Suppressor macrophage (primary cell): ENCODE measurements around the gene TUSC2.
"Not testable (repeated sequence)": the region's sequence is repeated elsewhere in the genome, so short reads cannot be mapped to it uniquely, and the experiment has no call there.

Experiments
- DNase-seq, 4 experiments: peaks; one replicate each; pipeline ENCODE4 v3.0.0-alpha.2; 2020 to 2022

Gene TUSC2

DNA sequence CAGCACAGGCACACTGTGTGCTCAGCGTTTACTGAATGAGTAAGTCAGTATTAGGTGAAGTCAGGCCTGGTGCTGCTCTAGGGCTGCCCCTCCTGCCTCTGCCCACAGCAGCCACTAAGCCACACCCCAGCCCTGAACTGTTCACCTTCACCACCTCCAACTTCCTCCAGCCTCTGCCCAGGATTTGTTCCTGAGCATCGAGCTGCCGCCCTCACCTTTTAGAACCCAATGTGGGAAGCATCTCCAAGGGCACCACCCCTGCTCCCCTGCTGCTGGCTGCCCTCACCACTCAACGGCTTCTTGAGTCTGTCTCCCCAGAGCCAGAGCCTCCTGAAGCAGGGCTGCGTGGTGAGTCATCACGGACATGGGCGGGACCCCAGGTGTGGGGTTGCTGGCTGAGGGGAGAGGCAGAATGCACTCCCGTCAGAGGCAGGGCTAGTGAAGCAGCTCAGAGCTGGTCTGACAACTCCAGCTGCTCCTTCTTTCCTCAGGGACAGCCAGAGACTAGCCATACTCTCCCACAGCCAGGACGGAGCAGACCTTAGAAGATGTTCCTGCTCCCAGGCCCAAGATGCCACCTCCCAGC is 11.3 kb downstream of the TUSC2 start:
- DNase-seq, result no peak

DNA sequence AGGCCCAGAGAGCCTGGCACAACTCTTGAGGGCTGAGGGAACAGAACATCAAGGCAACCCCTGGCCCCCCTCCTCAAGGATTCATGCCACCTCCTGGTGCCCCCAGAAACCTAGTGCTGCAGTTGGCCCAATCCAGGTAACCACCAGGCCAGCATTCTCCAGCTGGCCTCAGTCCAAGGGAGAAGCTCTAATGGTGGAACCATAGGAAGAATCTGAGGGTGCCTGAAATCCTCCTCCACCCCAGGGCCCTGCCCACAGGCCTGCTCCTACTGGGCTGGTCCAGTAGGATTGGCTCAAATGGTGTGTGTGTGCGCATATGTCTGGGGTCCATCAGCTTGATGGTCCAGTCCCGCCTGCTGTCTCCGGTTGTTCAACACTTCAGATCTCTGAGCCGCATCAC is 13.2 kb downstream of the TUSC2 start:
- no peak for DNase-seq

DNA sequence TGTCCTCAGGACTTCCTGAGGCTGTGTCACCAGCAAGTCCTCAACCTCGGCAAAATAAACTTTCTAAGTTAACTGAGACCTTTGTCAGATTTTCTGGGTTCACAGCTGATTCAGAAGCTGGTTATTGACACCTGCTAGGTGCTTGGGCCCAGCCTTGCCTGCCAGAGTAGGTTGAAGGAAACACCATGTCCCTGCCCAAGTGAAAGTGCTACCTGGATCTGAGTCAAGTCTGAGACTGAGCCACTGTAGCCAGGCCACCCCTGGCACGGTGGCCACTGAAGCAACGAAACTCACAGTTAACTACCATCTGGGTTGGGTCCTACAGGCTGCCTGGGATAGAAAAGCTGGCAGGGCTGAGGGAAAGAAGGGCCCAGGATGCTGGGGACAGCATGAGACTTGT is 13.7 kb downstream of the TUSC2 start:
- no peak for DNase-seq

DNA sequence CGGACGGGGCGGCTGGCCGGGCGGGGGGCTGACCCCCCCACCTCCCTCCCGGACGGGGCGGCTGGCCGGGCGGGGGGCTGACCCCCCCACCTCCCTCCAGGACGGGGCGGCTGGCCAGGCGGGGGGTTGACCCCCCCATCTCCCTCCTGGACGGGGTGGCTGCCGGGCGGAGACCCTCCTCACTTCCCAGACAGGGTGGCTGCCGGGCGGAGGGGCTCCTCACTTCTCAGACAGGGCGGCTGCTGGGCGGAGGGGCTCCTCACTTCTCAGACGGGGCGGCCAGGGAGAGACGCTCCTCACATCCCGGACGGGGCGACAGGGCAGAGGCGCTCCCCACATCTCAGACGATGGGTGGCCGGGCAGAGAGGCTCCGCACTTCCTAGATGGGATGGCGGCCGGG is 16.0 kb downstream of the TUSC2 start:
- not testable (repeated sequence) for DNase-seq

DNA sequence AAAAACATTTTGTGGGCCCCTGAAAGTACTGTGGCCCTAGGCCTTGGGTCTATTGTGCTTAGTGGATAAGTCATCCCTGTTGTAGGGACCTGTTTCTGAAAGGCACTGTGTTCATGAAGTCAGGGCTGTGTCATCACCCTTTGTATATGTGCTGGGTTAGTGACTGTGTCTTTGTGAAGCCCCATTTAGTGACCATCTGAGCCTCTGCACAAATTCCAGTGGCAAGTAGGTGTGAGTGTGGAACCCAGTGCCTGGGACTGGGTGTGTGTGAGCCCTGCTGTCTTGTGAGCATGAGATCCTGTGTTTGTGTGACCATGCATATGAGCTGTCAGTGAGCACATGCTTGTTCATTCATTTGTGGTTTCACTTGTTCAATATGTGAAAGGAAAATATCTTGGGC is 23.4 kb downstream of the TUSC2 start:
- DNase-seq, result no peak

DNA sequence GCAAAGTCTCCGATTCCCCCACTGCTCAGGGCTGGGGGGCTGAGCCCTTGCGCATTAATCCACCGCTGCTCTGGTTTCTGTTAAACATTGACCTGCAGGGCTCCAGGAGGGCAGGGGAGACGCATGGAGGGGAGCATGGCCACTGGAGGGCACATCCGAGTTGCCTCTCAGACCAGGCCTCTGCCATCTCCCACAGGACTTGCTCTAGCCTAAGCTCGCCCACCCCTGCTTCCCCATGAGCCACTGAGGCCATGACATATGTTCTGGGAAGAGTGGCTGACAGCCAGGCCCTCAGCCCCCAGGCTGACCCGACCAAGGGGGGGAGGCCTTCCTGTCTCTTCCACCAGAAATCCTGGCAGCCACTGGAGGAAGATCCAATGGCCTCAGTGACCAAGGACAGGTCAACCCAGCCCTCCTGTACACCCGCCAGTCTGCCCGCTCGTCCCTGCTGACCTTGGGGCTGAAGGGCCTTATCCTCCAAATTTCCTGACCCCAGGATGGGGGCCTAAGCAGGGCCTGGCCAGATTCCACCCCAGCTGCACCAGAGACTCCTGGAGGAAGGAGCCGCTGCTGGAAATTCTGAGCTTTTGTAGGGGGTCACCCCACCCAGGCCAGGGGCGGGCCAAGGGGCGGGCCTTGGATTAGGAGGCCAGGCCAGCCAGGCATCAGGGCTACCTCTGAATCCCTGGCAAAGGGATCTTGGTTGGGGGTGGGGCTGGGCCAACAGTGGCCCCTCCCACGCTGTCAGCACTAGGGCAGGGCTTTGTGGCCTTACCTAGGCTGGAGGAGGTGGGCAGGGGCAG is 24.8 kb downstream of the TUSC2 start, which contains the start of gene HYAL1:
Gene HYAL1, minus strand, starts transcription at position 562 of the 803 bp plus-strand sequence. CDS start 618 bp downstream, outside the sequence.
- DNase-seq, result peak in 1 of 4 experiments; percentile 26

DNA sequence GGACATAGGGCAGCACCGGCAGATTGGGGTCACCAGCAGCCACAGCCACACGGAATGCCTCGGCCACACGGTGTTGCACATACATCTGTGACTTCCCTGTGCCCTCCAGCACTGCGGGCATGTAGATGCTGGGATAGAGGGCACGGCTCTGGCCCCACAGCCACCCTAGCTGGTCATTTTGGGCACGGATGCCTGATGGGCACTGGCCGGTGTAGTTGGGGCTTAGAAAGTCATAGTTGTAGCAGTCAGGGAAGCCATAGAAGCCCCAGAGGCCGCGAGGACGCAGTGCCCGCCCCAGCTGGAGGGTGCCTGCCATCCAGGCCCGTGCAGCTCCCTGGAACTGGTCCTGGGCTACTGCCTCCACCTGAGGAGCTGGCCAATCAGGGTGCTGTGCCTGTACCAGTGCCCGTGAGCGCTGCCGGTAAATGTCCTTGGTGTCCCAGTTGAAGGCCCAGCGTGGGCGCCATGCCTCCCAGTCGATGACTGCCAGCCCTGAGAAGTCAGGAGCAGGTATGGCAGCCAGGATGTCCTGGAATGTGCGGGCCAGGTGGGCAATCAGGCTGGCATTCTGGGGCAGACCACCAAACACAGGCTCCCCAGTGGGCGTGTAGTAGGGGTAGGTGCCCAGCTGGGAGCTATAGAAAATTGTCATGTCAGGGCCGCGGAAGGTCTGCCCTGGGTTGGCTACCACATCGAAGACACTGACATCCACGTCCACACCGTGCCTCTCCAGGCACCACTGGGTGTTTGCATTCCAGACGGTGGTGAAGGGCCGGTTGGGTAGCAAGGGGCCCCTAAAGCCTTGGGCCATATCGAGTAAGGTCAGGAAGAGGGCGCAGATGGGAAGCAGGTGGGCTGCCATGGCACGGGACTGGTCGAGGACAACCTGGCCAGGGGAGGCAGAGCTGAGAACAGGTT is 25.7 kb downstream of the TUSC2 start:
- DNase-seq, result no peak

DNA sequence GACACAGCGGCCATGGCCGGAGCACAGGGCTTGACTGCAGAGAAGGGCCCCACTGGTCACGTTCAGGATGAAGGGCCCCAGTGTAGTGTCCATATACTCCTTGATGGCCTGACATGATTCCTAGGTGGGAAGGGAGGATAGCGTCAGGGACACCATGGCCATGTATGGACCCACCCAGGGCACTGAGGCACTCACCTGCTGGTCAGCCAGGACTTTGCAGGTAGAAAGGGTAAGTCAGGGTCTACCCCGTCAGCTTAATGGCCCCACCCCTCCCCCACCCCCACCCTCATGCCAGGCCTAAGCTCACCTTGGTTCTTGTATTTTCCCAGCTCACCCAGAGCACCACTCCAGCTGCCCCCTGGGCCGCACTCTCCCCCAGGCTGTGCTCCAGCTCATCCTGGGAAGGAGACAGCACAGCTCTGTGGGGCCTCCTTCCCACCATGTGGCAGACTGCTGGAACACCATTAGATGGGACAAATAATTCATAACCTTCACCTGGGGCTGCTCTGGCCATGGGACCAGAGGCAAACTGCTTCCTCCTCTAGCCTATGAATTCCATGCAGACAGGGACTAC is 27.3 kb downstream of the TUSC2 start:
- DNase-seq, result no peak

DNA sequence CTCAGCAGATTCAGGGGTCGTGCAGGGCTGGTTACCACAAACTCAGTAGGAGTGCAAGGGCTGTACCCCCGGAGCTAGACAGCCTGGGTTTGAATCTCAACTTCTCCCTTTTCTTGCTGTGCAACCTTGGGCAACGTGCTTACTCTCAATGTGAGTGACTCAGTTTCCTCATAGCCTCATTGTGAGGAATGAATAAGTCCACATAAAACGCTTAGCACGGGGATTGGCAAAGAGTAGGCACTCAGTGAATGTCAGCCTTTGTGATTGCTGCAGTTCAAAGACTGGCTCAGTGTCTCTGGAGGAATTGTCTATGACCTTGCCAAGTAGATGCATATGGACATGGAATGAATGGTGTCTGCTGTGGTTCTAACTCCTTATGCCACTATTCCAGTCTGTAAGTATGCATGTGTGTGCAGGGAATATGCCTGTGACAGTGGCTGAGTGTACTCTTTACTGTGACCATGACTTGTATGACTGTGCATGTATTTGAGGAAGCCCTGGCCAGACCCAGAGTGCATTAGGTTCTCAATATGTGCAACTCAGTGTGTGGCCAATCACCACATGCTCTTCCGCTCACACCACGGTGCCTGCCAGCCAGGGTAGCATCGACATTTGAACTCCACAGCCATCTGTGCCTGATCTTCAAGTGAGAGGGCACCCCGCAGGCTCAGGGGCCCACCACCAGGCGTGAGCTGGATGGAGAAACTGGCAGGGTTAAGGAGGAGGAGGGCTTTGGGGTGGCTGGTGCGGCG is 27.9 kb downstream of the TUSC2 start:
- DNase-seq, result peak; percentile 88 to 94 (median 91)

DNA sequence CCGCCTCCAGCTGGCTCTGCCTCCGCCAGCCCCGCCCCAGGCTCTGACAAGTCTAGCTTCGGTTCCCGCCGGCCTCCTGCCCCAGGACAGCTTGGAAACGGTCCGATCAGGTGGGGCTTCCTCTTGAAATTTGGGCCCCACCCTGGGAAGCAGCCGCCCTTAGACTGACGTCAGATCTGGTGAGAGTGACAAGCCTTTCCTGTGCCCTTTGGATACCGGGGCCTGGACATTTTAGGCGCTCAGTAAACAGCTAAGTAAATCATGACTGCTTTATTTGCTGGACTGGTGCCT is 28.4 kb downstream of the TUSC2 start:
- no peak for DNase-seq

DNA sequence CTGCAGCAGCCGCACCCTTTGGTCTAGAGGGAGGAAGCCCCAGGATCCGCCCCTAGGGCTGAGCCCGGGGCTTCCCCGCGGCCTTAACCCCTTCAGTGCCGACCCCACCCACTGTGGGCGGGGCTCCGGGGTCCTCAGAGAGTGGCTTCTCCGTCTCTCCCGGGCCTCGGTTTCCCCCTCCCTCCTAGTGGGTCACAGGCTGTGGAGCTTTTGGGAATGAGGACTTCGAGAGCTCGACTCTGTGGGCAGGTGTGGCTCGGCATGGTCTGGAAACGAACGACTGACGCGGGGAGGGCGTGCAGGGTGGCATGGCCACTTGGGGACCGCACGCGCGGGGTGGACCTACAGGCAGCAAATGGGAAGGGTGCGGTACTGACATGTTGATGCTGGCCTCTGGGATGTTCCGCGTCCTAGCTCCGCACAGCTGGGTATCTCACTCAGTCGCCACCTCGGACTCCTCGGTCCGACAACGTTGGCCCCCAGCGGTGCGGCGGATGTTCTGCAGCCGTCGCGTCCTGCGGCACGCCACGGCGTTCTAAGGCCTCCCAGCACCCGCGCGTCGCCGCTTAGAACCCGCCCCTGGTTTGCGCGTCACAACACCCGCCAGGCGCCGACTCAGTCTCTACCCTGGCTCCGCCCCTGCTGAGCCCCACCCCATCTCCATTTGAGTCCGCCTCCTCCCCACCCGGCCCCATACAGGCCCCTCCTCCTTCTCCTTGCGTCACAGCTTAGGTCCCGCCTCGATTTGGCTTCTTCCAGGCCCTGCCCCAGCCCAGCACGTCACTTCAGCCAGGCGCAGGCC is 29.0 kb downstream of the TUSC2 start, which contains the start of the genes HYAL3 and NAA80:
Gene HYAL3, minus strand, starts transcription at position 570 of the 802 bp plus-strand sequence. CDS start 3,803 bp downstream, outside the sequence.
Gene NAA80, minus strand, starts transcription at position 570 of the 802 bp plus-strand sequence. CDS start 1,942 bp downstream, outside the sequence.
- peak; percentile 99 to 100 (median 100) for DNase-seq

DNA sequence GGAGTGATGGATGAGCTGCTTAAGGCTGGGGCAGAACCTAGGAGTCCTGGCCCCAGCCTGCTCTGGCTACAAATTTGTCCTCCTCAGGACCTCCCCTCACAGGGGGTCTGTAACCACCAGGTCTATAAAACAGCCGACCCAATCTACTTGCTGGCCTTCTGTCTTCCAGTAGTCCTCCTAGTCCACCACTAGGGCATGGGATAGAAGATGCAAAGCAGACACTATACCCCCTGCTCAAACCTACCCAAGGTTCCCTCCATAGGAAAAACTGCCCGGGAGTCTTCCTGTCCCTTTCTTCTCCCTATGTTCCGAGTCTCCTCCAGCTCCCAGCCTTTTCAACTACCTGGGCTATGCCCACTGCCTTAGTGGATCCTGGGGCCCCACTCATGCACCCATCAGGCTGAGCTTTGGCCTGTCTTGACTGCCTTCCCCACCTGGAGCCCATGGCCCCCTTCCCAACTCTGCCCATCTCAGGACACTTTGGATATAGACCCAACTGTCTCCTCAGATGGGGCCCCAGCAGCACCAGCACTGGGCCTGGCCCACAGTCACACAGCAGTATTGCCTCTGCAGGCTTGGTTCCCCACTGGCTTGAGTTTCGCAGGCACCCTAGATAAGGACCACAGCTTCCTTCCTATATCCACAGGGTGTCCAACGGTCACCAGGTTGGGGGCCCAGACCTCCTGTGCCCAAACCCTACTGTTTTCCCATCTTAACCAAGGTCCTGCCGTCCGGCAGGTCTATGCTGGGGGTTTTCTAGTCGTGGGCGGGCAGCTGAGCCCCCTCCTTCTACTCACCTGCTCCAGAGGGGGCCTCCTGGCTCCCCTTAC is 29.9 kb downstream of the TUSC2 start:
- DNase-seq, result peak in 2 of 4 experiments; percentile 35 to 48

DNA sequence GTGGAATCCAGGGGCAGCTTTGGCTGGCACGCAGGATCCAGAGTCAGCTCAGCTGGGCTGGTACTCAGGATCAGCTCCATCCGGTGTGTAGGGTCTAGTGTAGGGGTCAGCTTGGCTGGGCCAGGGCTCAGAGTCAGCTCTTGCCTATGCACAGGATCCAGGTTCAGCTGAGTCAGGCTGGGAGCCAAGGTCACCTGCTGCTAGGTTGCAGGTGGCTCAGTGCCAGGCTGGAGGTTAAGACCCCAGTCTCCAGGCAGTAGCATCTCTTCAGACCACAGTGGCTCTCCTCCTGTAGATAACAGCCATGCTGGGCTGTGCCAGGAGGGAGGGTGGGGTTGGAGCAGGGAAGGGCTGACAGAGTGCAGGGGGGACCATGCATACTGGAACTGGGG is 30.6 kb downstream of the TUSC2 start:
- DNase-seq, result no peak

DNA sequence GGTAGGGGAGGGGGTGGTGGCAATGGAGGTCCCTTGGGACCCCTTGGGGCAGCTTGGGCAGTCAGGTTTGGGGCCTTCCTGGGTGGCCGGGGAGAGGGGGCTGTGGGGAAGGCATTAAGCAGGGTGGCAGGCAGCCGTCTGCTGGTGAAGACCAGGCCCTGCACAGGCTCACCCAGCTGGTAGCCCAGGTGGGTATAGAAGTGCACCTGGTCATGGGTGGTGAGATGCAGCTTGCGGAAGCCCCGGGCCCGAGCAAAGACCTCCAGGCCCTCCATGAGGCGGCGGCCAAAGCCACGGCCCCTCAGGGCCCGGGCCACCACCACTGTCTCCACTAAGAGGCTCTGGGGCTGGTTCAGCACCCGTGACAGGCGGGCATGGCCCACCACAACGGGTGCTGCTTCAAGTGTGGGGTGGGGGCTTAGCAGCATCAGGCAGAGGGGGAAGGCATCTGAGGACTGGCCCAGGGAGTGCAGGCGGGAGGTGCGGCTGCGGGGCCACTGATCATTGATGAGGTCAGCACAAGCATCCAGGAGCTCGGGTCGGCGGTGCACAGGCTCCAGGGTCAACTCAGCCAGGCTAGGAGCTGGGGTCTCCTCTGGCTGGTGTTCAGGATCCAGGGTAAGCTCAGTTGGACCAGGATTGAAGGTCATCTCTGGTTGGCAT is 31.2 kb downstream of the TUSC2 start:
- no peak for DNase-seq

DNA sequence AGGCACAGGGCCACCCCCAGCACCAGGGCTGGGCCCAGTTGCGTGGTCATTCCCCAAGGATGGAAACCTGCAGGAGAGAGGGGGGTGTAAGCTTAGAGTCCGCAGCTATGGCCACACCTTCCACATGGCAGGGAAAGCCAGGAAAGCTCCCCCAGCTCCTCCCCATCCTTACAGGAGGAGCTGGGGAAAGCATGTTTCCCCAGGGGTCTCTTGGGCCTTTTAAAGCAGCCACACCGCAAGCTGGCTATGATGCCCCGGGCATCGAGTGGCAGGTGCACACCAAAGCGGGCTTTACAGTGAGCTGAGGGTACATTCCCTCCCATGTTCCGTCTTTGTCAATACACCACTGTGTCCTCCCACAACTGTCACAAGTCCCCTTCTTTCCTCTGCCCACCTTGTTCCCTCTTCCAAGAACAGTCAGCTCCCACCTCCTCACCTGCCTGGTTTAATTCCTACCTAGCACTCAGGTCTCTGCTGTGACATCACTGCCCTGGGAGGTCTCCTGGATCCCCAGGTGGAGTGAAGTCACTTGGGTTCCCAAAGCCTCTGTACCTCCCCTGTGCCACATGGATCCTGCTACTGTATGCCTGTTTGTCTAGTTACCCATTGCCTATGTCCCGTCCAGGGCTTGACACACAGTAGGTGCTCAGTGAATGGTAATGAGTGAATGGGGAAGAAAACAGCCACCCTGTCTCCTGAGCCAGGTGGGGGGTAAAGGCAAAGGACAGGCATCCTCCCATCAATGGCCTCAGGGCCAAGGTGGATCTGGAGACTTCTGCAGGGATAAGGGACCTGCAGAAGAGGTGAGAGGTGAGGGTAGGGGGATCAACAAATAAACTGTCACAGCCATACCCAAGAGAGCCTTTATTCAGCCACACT is 32.2 kb downstream of the TUSC2 start:
- no peak for DNase-seq

DNA sequence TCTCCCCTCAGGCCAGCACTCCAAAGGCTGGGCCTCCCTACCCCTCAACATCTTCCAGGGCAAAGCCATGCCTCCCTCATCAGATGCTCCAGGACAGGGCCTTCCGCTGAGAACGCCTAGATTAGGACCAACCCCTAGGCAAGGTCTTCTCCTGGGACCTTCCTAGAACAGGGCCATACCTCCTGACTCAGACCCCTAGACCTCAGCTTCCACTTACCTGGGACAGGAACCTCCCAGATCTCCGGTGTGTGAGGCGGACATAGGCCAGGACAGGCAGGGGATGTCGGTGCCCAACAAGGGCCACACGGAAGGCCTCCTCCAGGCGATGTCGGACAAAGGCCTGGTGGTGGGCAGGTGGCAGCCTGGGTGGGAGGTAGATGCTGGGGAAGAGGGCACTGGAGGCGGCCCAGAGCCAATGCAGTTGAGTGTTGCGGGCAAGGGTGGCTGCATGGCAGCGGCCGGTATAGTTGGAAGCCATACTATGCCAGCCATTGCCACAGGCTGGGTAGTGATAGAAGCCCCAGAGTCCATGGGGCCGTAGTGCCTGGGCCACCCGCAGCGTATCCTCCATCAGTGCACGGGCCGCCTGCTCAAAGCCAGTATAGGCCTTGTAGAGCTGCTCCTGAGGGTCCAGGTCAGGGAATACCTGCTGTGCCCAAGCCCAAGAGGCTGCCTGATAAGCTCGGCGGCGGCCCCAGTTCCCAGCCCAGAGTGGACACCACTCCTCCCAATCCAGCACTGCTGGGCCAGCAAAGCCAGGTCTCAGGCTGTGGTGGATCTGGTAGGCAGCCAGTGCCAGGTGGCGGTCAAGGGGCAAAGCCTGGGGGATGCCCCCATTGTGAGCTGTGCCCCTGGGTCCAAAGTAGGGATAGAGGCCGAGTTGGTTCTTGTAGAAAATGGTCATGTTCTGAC is 33.3 kb downstream of the TUSC2 start:
- DNase-seq, result no peak

DNA sequence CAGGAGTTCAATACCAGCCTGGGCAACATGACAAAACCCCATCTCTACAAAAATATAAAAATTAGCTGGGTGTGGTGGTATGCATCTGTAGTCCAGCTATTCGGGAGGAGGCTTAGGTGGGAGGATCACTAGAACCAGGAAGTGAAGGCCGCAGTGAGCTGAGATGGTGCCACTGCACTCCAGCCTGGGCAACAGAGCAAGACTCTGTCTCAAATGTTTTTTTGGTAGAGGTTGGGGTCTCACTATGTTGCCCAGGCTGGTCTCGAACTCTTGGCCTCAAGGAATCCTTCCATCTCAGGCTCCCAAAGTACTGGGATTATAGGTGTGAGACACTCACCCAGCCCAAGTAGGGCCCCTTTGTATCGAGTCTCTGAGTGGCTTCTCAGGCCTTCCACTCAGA is 33.9 kb downstream of the TUSC2 start:
- no peak for DNase-seq
